HUES6 (cell line): ENCODE data around the gene PDSS2.

Source experiments
- H3K27ac ChIP-seq: 2 replicates; pipeline ENCODE4 v1.7.0; 2013; ENCODE audit warnings: low read depth, mild to moderate bottlenecking, low read length, inconsistent platforms
- H3K27me3 ChIP-seq: 2 replicates; pipeline ENCODE4 v1.6.1; 2013; ENCODE audit warnings: low read length; ENCODE audit not compliant: control insufficient read depth, insufficient read depth
- H3K36me3 ChIP-seq: 2 replicates; pipeline ENCODE4 v1.6.1; 2013; ENCODE audit warnings: low read length; ENCODE audit not compliant: control insufficient read depth, insufficient read depth
- H3K4me1 ChIP-seq: 2 replicates; pipeline ENCODE4 v1.6.1; 2013; ENCODE audit warnings: low read length; ENCODE audit not compliant: control insufficient read depth, insufficient read depth
- H3K4me3 ChIP-seq: 2 replicates; pipeline ENCODE4 v1.5.1; 2013; ENCODE audit warnings: low read depth, low read length
- H3K9ac ChIP-seq: one replicate; pipeline ENCODE4 v1.6.1; 2013; ENCODE audit warnings: mild to moderate bottlenecking, low read length
- H3K9me3 ChIP-seq: 2 replicates; pipeline ENCODE4 v1.6.1; 2013; ENCODE audit warnings: low read depth, low read length; ENCODE audit not compliant: control insufficient read depth, insufficient read depth

PDSS2 gene

GRCh38 chr6:107466062-107466461, 6.7 kb upstream of the PDSS2 start:
- Histone ChIP-seq H3K27ac (no peak overlapping the region), H3K9me3 (no peaks in the 10 kb centered on the region), H3K36me3 (no peaks in the 10 kb centered on the region), H3K4me1 (peaks cover 9% of the 10 kb centered on the region; the same call in 1 of the 2 replicates), H3K27me3 (no peaks in the 10 kb centered on the region), H3K4me3 (no peak overlapping the region), H3K9ac (no peak overlapping the region)

GRCh38 chr6:107460083-107460631, 793 bp upstream of the PDSS2 start:
- Histone ChIP-seq H3K27me3 (no peaks in the 10 kb centered on the region), H3K9me3 (no peaks in the 10 kb centered on the region), H3K27ac (no peak overlapping the region), H3K9ac (peak overlapping the region; percentile 60), H3K4me3 (peak overlapping the region; percentile 93), H3K36me3 (no peaks in the 10 kb centered on the region), H3K4me1 (no peaks in the 10 kb centered on the region)

- Histone ChIP-seq H3K4me1 (no peaks in the 10 kb centered on the region), H3K27me3 (no peaks in the 10 kb centered on the region), H3K4me3 (peak overlapping the region; percentile 93), H3K36me3 (no peaks in the 10 kb centered on the region), H3K27ac (no peak overlapping the region), H3K9me3 (no peaks in the 10 kb centered on the region), H3K9ac (peak overlapping the region; percentile 71)
Measured at GRCh38 chr6:107458672-107459282, 587 bp downstream of the PDSS2 start.

- Histone ChIP-seq H3K4me1 (no peaks in the 10 kb centered on the region), H3K36me3 (no peaks in the 10 kb centered on the region), H3K27me3 (no peaks in the 10 kb centered on the region), H3K4me3 (no peak overlapping the region), H3K9ac (no peak overlapping the region), H3K9me3 (peaks cover 43% of the 10 kb centered on the region), H3K27ac (no peak overlapping the region)
Measured at GRCh38 chr6:107448776-107449175, 10.6 kb downstream of the PDSS2 start.

GRCh38 chr6:107447663-107448216, 11.6 kb downstream of the PDSS2 start:
- Histone ChIP-seq H3K27ac (no peak overlapping the region), H3K9me3 (peaks cover 43% of the 10 kb centered on the region), H3K27me3 (no peaks in the 10 kb centered on the region), H3K4me1 (no peaks in the 10 kb centered on the region), H3K36me3 (no peaks in the 10 kb centered on the region), H3K4me3 (no peak overlapping the region), H3K9ac (no peak overlapping the region)

GRCh38 chr6:107444277-107444676, 15.1 kb downstream of the PDSS2 start:
- Histone ChIP-seq H3K36me3 (no peaks in the 10 kb centered on the region), H3K4me3 (no peak overlapping the region), H3K9ac (no peak overlapping the region), H3K27ac (no peak overlapping the region), H3K27me3 (no peaks in the 10 kb centered on the region), H3K9me3 (peaks cover 27% of the 10 kb centered on the region), H3K4me1 (no peaks in the 10 kb centered on the region)

GRCh38 chr6:107443608-107444267, 15.6 kb downstream of the PDSS2 start:
- peaks cover 22% of the 10 kb centered on the region for H3K9me3 ChIP-seq
- no peaks in the 10 kb centered on the region for H3K27me3 ChIP-seq
- no peaks in the 10 kb centered on the region for H3K36me3 ChIP-seq
- H3K27ac ChIP-seq = no peak overlapping the region
- no peak overlapping the region for H3K9ac ChIP-seq
- H3K4me3 ChIP-seq = no peak overlapping the region
- no peaks in the 10 kb centered on the region for H3K4me1 ChIP-seq

GRCh38 chr6:107442938-107443607, 16.3 kb downstream of the PDSS2 start:
- no peaks in the 10 kb centered on the region for H3K4me1 ChIP-seq

GRCh38 chr6:107441682-107442081, 17.7 kb downstream of the PDSS2 start:
- Histone ChIP-seq H3K9me3 (peaks cover 5% of the 10 kb centered on the region), H3K9ac (no peak overlapping the region), H3K36me3 (no peaks in the 10 kb centered on the region), H3K27me3 (no peaks in the 10 kb centered on the region), H3K4me3 (no peak overlapping the region), H3K27ac (no peak overlapping the region), H3K4me1 (no peaks in the 10 kb centered on the region)

More at GRCh38 chr6:107442938-107443607, 16.3 kb downstream of the PDSS2 start:
- Histone ChIP-seq H3K27ac (no peak overlapping the region), H3K9me3 (peaks cover 17% of the 10 kb centered on the region), H3K9ac (no peak overlapping the region), H3K36me3 (no peaks in the 10 kb centered on the region), H3K4me3 (no peak overlapping the region), H3K27me3 (no peaks in the 10 kb centered on the region)

- no peaks in the 10 kb centered on the region for H3K4me1 ChIP-seq
- H3K4me3 ChIP-seq = no peak overlapping the region
- no peak overlapping the region for H3K9ac ChIP-seq
- H3K9me3 ChIP-seq = no peaks in the 10 kb centered on the region
- H3K27ac ChIP-seq = no peak overlapping the region
- H3K27me3 ChIP-seq = no peaks in the 10 kb centered on the region
- no peaks in the 10 kb centered on the region for H3K36me3 ChIP-seq
Measured at GRCh38 chr6:107440936-107441335, 18.4 kb downstream of the PDSS2 start.

GRCh38 chr6:107439406-107439805, 20.0 kb downstream of the PDSS2 start:
- Histone ChIP-seq H3K27me3 (no peaks in the 10 kb centered on the region), H3K36me3 (no peaks in the 10 kb centered on the region), H3K9ac (no peak overlapping the region), H3K9me3 (no peaks in the 10 kb centered on the region), H3K4me1 (no peaks in the 10 kb centered on the region), H3K27ac (no peak overlapping the region), H3K4me3 (no peak overlapping the region)
